CD14-positive monocyte (primary cell): ENCODE measurements around the gene DIPK1A. TPM values are rescaled to one million over a fixed set of nuclear protein-coding genes. Genes with fewer than 3 reads are reported as not detected.

Experiments used
- DNase-seq, 3 donors: peaks; one replicate each; pipeline ENCODE4 v3.0.0-alpha.2; 2011 to 2022
- H2AFZ ChIP-seq: 2 replicates; pipeline ENCODE4 v1.6.0; 2012; ENCODE audit warnings: mild to moderate bottlenecking, low read depth, low read length, inconsistent platforms; ENCODE audit not compliant: insufficient read depth, poor library complexity, severe bottlenecking
- H3K27ac ChIP-seq, 2 donors: 1 replicate in 1 of 2; 2 replicates in 1 of 2; pipeline ENCODE4 v1.5.1; 2012 to 2013; ENCODE audit warnings: low read length in 2 of 2, control low read depth in 1 of 2, inconsistent platforms in 1 of 2, low read depth in 1 of 2, mild to moderate bottlenecking in 1 of 2
- H3K27me3 ChIP-seq, 2 donors: one replicate each; pipeline versions ENCODE4 v1.6.0 to v1.6.1; 2011 to 2013; ENCODE audit warnings: low read length in 2 of 2; ENCODE audit not compliant: control insufficient read depth in 2 of 2, insufficient read depth in 2 of 2
- H3K36me3 ChIP-seq, 2 donors: replicated peaks in 1 of 2; 1 replicate in 1 of 2; 2 replicates in 1 of 2; pipeline versions ENCODE4 v1.5.1 to v1.6.1; 2012 to 2013; ENCODE audit warnings: low read length in 2 of 2, control low read depth in 1 of 2, inconsistent platforms in 1 of 2, mild to moderate bottlenecking in 1 of 2; ENCODE audit not compliant: insufficient read depth in 2 of 2, control insufficient read depth in 1 of 2
- H3K4me1 ChIP-seq, 2 donors: 1 replicate in 1 of 2; 2 replicates in 1 of 2; pipeline versions ENCODE4 v1.5.1 to v1.6.1; 2012 to 2013; ENCODE audit warnings: low read length in 2 of 2, control low read depth in 1 of 2, inconsistent platforms in 1 of 2, mild to moderate bottlenecking in 1 of 2, moderate library complexity in 1 of 2; ENCODE audit not compliant: insufficient read depth in 2 of 2, control insufficient read depth in 1 of 2
- H3K4me2 ChIP-seq: replicated peaks from 2 replicates; pipeline ENCODE3; 2012; ENCODE audit warnings: low read length, moderate library complexity, mild to moderate bottlenecking; ENCODE audit not compliant: poor library complexity, severe bottlenecking; ENCODE audit errors: extremely low read depth
- H3K4me3 ChIP-seq, 3 experiments: fragments of 200-600 bp in 1 of 3; sonication (generic) in 1 of 3; replicated peaks in 1 of 3; 1 replicate in 2 of 3; 2 replicates in 1 of 3; pipeline ENCODE4 v1.5.1; 2011 to 2013; ENCODE audit warnings: low read length in 3 of 3, mild to moderate bottlenecking in 3 of 3, control low read depth in 2 of 3, low read depth in 2 of 3, inconsistent platforms in 1 of 3, moderate library complexity in 1 of 3
- H3K79me2 ChIP-seq: 2 replicates; pipeline ENCODE4 v1.6.0; 2012; ENCODE audit warnings: mild to moderate bottlenecking, control low read depth, inconsistent platforms, low read length, moderate library complexity; ENCODE audit not compliant: insufficient read depth
- H3K9ac ChIP-seq: 2 replicates; pipeline ENCODE4 v1.6.0; 2017; ENCODE audit warnings: low read length, mild to moderate bottlenecking; ENCODE audit not compliant: insufficient read depth, poor library complexity, severe bottlenecking
- H3K9me3 ChIP-seq, 2 donors: replicated peaks in 1 of 2; 1 replicate in 1 of 2; 2 replicates in 1 of 2; pipeline versions ENCODE4 v1.5.1 to v1.6.1; 2012 to 2013; ENCODE audit warnings: low read length in 2 of 2, control low read depth in 1 of 2; ENCODE audit not compliant: control insufficient read depth in 1 of 2, insufficient read depth in 1 of 2
- H4K20me1 ChIP-seq: 2 replicates; pipeline ENCODE4 v1.6.0; 2012; ENCODE audit warnings: mild to moderate bottlenecking, low read length, control low read depth, moderate library complexity; ENCODE audit not compliant: insufficient read depth
- H3K27ac Mint-ChIP-seq, 7 donors: one replicate each; pipeline ENCODE4 v1.8.0; 2020; ENCODE audit warnings: mild to moderate bottlenecking in 7 of 7, mixed read lengths in 7 of 7, moderate library complexity in 6 of 7, inconsistent platforms in 2 of 7
- H3K27me3 Mint-ChIP-seq, 3 donors: one replicate each; pipeline ENCODE4 v1.8.0; 2021 to 2022; ENCODE audit warnings: low read depth in 3 of 3, mild to moderate bottlenecking in 3 of 3, mixed read lengths in 3 of 3, moderate library complexity in 3 of 3, inconsistent platforms in 1 of 3
- H3K36me3 Mint-ChIP-seq, 2 donors: one replicate each; pipeline ENCODE4 v1.8.0; 2020; ENCODE audit warnings: mixed read lengths in 2 of 2, inconsistent platforms in 1 of 2, mild to moderate bottlenecking in 1 of 2
- H3K4me1 Mint-ChIP-seq: one replicate; pipeline ENCODE4 v1.8.0; 2020; ENCODE audit warnings: mild to moderate bottlenecking, mixed read lengths
- H3K4me3 Mint-ChIP-seq, 2 donors: one replicate each; pipeline ENCODE4 v1.8.0; 2020; ENCODE audit warnings: mild to moderate bottlenecking in 2 of 2, mixed read lengths in 2 of 2, moderate library complexity in 1 of 2
- H3K9me3 Mint-ChIP-seq, 7 donors: one replicate each; pipeline ENCODE4 v1.8.0; 2020 to 2022; ENCODE audit warnings: mixed read lengths in 7 of 7, mild to moderate bottlenecking in 6 of 7, moderate library complexity in 6 of 7, inconsistent platforms in 2 of 7
- WGBS: methylation state at CpG from one replicate; pipeline ENCODE4 v1.1.5; 2013; ENCODE audit warnings: missing lambda C conversion rate; ENCODE audit not compliant: insufficient coverage; 5-methylcytosine and 5-hydroxymethylcytosine counted together
- intact Hi-C, 2 donors: fragments of 100-400 bp; cut with micrococcal nuclease; formaldehyde crosslinking; loops; one replicate each; pipeline versions ENCODE4 v1.15.0 to v1.15.1; 2023
- polyA plus RNA-seq, 3 donors: library from polyadenylated mRNA; depleted of rRNA in 1 of 3; unstranded in 2 of 3; stranded (reverse) in 1 of 3; fragments of 300-500 nt in 2 of 3; fragments of >200 nt in 1 of 3; fragmentation: Illumina TruSeq in 2 of 3; gene quantifications; 1 replicate in 2 of 3; 2 replicates in 1 of 3; pipeline ENCODE4 v1.2.3, GENCODE V29; 2012 to 2021
- TF ChIP-seq, protein P1 (sequence below): fragments of 200-600 bp; IDR thresholded peaks from one replicate; pipeline ENCODE4 v1.8.0; 2022; ENCODE audit warnings: antibody characterized with exemption, mild to moderate bottlenecking

DIPK1A gene
- polyA plus RNA-seq, 3 donors: 0.45 to 1.4 (median 0.83) TPM

DNA sequence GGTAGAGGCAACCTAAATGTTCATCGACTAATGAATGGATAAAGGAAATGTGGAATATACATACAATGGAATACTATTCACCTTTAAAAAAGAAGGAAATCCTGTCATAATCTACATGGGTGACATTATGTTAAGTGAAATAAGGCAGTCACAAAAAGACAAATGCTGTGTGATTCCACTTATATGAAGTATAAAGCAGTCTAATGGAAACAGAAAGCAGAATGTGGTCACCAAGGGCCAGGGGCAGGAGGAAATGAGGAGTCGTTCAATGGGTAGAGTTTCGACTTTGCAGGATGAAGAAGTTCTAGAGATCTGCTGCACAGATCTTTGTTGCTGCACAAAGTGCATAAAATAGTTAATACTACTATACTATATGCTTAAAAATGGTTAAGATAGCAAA, 7.8 kb downstream of the DIPK1A start:
- H3K4me3 ChIP-seq: peak overlapping the region in 1 of 3 experiments; percentile 4
- peak overlapping the region; percentile 2 for H3K4me2 ChIP-seq
- TF ChIP-seq, protein P1, sequence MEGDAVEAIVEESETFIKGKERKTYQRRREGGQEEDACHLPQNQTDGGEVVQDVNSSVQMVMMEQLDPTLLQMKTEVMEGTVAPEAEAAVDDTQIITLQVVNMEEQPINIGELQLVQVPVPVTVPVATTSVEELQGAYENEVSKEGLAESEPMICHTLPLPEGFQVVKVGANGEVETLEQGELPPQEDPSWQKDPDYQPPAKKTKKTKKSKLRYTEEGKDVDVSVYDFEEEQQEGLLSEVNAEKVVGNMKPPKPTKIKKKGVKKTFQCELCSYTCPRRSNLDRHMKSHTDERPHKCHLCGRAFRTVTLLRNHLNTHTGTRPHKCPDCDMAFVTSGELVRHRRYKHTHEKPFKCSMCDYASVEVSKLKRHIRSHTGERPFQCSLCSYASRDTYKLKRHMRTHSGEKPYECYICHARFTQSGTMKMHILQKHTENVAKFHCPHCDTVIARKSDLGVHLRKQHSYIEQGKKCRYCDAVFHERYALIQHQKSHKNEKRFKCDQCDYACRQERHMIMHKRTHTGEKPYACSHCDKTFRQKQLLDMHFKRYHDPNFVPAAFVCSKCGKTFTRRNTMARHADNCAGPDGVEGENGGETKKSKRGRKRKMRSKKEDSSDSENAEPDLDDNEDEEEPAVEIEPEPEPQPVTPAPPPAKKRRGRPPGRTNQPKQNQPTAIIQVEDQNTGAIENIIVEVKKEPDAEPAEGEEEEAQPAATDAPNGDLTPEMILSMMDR: no peak
- no peaks in the 10 kb centered on the region for H3K36me3 ChIP-seq
- Mint-ChIP-seq H3K36me3 (no peaks in the 10 kb centered on the region), H3K4me3 (peak overlapping the region in 1 of 2 donors; percentile 59), H3K27me3 (peaks cover 2 to 7% (median 2%) of the 10 kb centered on the region in 3 donors), H3K9me3 (no peaks in the 10 kb centered on the region), H3K4me1 (peaks cover 25% of the 10 kb centered on the region), H3K27ac (peak overlapping the region; percentile 19 to 83 (median 68))
- H3K9me3 ChIP-seq: no peaks in the 10 kb centered on the region
- no CpG with 5 or more reads among the region's 3 CpGs for WGBS
- H4K20me1 ChIP-seq: no peaks in the 10 kb centered on the region
- peaks cover 41 to 50% of the 10 kb centered on the region in 2 donors for H3K4me1 ChIP-seq
- peak overlapping the region in 1 of 2 donors; percentile 54 for H3K27ac ChIP-seq
- intact Hi-C loops: no loop called here
- H2AFZ ChIP-seq: no peak overlapping the region
- peak; percentile 33 to 46 (median 40) for DNase-seq
- peaks cover 13% of the 10 kb centered on the region for H3K79me2 ChIP-seq
- no peaks in the 10 kb centered on the region for H3K27me3 ChIP-seq
- H3K9ac ChIP-seq: no peak overlapping the region

DNA sequence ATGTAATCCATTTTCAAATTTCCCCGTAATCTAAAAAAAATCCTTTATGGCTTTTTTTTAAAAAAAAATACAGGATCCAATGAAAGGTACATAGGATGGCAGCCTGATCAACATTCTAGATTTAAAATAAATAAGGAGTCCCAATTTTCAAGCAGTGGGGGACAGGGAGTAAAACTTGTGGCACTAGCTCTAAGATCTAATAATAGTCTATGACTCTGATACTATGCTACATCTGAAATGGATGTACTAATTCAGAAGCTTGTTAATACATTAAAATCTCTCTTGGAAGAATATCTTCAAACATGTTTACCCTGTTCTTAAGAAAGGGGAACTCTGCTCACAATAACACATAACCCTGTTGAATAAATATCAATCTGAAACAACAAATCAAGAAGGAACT, 8.5 kb downstream of the DIPK1A start:
- peaks cover 23% of the 10 kb centered on the region for H3K4me1 Mint-ChIP-seq
- intact Hi-C loops: no loop called here
- H3K27ac ChIP-seq: peak overlapping the region in 1 of 2 donors; percentile 54
- no peaks in the 10 kb centered on the region for H3K27me3 ChIP-seq
- H3K9ac ChIP-seq: no peak overlapping the region
- H3K36me3 Mint-ChIP-seq: no peaks in the 10 kb centered on the region
- TF ChIP-seq, protein P1: no peak
- H3K36me3 ChIP-seq: no peaks in the 10 kb centered on the region
- no peaks in the 10 kb centered on the region for H3K9me3 Mint-ChIP-seq
- no peak overlapping the region for H2AFZ ChIP-seq
- WGBS: no CpG with 5 or more reads among the region's 1 CpG
- H3K9me3 ChIP-seq: no peaks in the 10 kb centered on the region
- H3K4me2 ChIP-seq: no peak overlapping the region
- H3K4me3 ChIP-seq: no peak overlapping the region
- H4K20me1 ChIP-seq: no peaks in the 10 kb centered on the region
- H3K79me2 ChIP-seq: peaks cover 13% of the 10 kb centered on the region
- H3K27ac Mint-ChIP-seq: peak overlapping the region in 6 of 7 donors; percentile 15 to 83 (median 70)
- no peak overlapping the region for H3K4me3 Mint-ChIP-seq
- H3K27me3 Mint-ChIP-seq: peaks cover 2 to 4% (median 2%) of the 10 kb centered on the region in 3 donors
- no peak for DNase-seq
- peaks cover 41 to 50% of the 10 kb centered on the region in 2 donors for H3K4me1 ChIP-seq
